Activated gamma-delta T cell (primary cell): ENCODE results near the gene OR7D2.
"Not testable (repeated sequence)": the region's sequence is repeated elsewhere in the genome, so short reads cannot be mapped to it uniquely, and the experiment has no call there.

ENCODE experiments used
- DNase-seq: peaks from one replicate; lab custom pipeline; 2025; lab: John Stamatoyannopoulos, UW
- total RNA-seq, 2 donors: gene quantifications; one replicate each; lab custom pipeline; 2026; lab: John Stamatoyannopoulos, UW

Gene OR7D2
- total RNA-seq: 0.04 to 2.9 reads per million in 2 donors

DNA sequence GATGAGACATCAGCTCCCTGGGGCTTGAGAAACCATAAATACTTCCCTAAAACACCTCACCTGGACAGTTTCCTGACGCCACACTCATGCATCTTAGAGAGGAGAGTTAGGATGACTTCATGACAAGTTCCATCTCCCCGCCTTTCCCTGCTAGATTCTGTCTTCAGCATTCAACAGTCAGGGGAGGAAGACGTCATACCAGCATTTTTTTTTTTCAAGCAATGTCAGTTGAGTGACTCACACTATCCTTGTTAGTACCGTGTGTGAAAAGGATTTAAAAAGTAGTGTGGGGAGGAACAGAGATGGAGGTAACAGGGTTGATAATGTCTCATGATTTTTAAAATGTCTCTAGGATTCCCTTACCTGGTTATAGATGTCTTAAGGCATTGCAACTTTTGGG is at the start of gene OR7D2:
Gene OR7D2, plus strand, starts transcription at position 79 of the 400 bp plus-strand sequence. CDS start 6,803 bp downstream, outside the sequence.
- no peak for DNase-seq

DNA sequence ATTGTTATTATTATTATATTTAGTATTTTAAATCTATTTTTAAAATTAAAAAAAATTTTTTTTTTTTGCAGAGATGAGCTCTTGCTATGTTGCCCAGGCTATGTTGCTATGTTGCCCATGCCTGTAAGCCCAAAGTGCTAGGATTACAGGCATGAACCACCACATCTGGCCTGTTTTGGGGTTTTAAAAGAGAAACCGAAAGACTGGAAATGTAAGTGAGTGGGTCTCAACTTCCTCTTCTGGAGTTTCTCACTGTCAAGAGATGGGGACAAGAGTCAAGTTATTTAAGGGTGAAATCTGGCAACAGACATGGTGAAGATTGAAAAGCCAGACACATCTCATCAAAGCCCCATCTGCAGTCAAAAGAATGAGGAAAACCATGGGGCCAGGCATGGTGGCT is 47.8 kb upstream of the OR7D2 start:
- DNase-seq: no peak

DNA sequence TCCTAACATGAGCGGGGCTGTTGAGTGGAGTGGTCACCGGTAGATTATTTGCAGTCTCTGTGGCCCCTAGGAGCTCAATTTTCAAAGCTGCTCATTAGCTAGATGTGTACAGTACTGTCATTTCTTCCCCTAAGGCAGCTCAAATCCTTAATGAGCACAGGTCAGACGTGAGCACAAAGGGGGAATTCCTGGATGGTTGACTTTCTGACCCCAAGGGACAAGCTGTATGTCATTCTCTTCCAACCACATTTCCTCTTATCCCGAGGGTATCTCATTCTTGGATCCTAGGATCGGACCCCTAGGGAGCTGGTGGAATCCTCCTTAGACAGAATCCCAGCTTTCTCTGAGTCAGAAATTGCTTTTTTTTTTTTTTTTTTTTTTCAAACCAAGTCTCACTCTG is 46.4 kb upstream of the OR7D2 start:
- DNase-seq: no peak

DNA sequence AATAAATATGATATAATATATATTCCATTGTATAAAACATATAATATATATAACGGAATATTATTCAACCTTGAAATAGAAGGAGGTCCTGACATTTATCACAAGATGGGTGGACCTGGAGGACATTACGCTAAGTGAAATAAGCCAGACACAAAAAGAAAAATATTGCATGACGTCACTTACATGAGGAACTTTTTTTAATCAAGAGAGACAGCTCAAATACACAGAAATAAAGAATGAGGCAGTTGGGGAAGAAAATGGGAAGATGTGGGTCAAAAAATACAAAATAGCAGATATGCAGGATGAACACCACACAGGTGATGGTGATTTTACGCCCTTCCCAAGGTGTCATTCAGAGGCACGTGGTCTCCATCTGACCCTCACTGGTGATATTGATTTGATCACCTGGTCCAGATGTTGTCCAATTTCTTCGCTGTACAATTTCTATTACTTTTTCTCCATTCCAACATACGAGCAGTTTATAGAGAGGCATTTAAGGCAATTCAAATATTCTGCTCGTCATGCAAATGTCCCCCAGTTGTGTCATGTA is 39.1 kb upstream of the OR7D2 start:
- no peak for DNase-seq

DNA sequence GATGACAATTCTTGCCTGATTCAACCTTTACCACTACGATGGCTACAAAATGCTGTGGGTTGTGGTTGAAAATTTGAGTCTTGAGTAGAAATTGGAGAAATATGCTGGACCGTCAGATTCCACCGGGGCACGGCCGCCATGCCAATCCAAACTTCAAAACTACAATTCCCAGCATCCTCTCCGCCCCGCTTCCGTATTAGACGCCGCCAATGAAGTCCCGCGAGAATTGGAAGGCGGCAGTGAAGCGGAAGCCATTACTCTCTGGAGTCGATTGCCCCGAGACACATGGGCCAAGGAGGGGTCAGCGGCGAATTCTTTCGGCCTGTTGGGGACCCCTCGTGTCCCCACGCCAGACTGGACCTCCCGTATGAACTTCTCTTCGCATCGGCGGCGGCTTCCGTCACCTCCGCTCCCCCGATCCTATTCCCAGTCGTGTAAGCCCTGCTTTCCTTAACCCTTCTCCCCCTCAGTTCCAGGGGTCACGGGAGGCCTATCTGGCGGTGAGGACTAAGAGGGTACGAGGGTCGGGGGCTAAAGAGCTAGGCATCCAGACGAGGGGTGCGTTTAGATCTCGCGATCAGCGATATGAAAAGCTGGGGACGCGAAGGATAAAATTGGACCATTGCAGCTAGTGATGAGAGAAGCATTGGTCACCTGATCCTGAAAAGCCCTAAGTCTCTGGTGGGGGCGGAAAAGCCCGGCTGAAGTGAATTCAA is 38.5 kb upstream of the OR7D2 start, which contains the start of gene ZNF317:
Gene ZNF317, plus strand, starts transcription at position 239 of the 716 bp plus-strand sequence. CDS start 15,620 bp downstream, outside the sequence.
- no peak for DNase-seq

DNA sequence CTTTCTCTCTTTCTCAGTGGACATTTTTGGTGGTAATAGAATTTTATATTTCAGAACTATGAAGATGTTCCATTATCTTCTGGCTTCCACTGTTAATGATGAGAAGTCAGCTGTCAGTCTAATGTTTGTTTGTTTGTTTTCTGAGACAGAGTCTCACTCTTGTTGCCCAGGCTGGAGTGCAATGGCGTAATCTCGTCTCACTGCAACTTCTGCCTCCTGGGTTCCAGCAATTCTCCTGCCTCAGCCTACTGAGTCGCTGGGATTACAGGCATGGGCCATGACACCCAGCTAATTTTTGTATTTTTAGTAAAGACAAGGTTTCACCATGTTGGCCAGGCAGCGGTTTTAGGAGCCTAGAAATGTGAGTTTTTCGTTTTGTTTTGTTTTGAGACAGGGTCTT is 33.9 kb upstream of the OR7D2 start:
- no peak for DNase-seq

DNA sequence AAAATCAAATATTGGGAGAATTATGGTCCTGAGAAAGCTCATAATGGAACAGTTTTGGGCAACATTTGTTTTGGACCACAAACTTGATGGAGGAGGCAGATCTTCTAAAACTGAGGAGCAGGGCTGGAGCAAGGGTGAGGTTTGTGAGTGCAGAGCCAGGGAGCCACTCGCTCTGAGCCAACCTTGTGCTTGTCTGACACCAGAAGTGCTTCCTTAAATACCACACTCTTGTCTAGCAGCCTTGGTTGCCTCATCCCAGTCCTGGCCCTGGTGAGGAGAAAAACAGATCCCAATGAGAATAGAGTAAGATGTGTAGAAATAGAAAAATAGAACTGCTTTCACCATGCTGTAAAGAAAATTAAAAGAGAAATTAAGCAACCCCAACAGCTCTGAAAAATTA is 31.9 kb upstream of the OR7D2 start:
- no peak for DNase-seq

DNA sequence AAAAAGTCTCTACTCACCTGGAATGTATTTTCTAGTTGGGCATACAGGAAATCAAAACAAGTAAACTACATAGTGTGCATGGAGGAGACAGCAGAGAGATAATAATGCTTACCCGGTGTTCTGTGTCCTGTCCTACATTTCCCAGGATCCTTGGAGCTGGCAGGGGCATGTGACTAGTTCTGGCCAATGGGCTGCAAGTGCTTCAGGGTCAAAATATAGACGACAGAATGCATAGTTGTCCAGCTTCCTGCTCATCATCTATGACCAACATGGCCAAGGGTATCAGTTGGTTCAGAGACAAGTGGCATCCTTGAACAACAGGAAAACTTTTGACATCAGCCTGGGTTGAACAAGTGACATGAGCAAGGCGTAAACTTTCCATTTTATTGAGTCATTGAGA is 30.1 kb upstream of the OR7D2 start:
- DNase-seq: no peak

DNA sequence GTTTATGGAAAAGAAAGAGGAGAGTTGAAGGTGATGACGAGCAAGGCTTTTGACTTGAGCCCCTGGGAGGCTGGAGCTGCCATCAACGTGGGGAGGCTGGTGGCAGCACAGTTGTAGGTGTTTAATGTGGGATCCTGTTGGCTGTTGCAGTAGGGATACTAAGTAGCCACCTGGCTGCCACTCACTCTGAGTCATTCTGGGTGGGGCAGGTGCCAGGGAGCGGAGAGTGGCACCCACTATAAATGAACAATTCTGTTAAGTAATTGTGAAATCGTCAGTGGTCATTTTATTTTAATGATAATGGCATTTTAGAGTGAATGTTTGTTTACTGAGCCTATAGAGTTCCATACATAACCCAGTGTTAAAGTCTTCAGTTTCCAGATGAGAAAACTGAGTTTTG is 28.8 kb upstream of the OR7D2 start:
- DNase-seq: no peak

DNA sequence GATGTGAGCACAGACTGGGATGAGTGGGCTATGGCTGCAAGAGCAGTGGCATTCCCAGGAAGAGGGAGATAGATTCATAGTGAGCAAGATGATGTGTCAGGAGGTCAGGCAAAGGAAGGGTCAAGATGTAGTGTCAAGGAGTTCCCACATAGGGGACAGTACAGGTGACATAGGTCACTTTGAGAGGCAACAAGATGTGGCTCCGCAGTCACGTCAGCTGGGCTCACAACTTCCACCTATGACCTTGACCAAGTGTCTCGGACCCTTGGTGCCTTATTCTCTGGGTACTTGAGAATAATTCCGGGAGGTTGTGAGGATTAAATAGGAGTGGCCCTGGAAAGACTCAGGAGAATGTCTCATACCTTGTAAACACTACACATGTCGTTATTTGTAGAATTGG is 28.1 kb upstream of the OR7D2 start:
- DNase-seq: no peak

DNA sequence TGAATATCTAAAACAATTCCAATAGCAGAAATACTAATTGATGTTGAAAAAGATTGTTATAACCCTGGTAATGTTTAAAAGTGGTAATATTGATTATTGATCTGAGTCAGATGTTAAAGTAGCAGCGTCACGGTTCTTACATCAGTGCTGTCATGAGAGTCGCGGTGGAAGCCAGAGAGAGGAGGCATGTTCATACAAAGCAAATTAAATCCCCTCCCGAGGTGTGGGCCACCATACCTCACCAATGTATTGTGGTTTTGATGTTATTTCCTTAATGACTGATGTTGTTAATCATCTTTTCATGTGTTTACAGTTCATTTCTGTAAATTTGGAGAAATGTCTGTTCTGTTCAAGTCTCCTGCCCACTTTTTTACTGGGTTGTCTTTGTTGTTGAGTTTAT is 27.4 kb upstream of the OR7D2 start:
- DNase-seq: no peak

DNA sequence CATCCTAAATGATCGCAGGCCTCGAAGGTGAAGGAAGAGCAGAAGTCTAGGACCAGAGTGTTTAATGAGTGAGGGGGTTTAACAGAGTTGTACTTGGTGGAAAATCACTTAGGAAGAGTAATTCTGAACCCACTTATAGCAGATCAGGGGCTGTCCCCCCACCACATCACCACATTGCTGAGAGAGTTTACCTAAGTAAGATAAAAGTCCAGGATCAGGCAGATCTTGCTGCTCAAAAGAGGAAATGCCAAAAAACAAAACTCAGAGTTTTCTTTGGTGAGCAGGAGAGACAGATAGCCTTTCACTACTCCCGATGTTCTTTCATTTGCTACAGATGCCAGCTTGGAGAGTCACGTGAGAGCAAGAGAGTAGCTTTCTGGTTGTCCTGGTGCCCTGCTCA is 23.2 kb upstream of the OR7D2 start:
- no peak for DNase-seq

DNA sequence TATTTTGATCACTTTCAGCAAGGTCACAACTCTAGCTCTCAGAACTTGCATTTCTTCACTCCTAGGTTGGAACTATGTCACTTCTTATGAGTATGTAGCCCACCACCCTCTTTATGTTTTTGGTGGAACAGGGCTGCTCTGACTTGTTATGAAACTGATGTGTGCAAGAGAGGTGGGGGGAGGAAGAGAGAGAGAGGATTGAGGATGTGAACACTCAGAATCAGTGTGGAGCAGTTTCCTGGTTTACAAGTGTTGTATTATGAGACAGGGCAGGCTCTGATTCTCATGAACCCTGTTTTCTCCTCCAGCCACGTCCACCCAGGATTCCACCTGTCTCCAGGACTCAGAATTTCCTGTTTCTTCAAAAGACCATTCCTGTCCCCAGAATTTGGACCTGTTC is 22.5 kb upstream of the OR7D2 start:
- no peak for DNase-seq

DNA sequence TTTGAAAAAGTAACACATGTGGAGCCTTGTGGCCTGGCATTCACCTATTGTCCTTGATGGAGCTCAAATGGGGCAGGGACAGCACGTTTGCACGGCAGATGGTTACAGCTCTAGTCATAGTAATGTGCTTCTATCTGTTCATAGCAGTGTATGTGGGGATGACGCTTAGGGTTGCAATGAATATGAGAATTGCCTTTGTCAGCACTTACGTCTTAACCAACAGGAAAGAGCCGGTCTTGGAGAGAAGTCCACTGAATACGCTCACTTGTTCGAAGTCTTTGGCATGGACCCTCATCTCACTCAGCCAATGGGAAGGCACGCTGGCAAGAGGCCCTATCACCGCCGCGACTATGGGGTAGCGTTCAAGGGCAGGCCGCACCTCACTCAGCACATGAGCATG is 18.9 kb upstream of the OR7D2 start:
- DNase-seq: no peak

DNA sequence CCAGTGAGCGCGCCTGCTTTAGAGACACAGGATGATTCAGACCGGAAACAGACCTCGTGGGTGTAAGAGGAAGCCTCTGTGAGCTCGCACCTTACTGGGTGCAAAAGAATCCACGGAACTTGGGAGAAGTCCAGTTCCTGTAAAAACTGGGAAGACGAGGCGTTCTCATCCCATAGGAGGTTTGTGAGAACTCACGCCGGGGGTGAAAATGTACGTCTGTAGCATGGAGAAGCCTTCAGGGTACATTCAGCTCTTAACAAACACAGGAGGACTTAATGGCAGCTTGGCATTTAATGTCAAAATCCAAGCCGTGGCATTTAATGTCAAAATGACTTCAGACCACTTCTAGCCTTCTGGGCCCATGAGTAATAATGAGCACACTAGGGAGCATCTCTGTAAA is 17.4 kb upstream of the OR7D2 start:
- no peak for DNase-seq

DNA sequence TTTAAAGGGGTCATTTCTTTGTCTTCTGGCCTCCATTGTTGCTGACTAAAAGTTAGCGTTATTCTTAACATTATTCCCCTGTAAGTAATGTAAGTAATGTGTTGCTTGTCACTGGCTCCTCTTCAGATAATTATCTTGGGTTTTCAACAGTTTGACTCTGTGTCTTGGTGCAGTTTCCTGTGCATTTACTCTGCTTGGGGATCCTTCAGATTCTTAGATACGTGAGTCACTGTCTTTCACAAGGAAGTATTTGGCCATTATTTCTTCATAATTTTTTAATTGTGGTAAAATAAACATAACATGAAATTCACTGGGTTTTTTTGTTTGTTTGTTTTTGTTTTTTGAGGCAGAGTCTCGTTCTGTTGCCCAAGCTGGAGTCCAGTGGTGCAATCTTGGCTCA is 13.5 kb upstream of the OR7D2 start:
- DNase-seq: no peak

DNA sequence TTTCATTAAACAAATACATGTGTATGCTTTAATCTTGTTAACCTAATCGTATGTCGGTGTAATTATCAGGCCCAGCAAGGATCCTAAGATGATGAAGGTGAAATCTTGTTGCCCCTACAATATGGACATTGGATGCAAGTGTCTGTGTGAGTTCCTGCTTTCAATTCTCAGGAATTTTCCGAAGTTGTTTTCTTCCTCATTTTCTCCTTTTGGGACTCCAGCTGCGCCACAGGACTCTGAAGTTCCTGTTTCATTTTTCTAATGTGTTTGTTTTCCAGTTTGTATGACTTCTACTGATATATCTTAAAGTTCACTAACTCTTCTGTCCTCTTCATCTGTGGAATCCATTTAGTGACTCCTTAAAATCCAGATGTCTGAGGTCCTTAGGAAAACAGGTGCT is 11.9 kb upstream of the OR7D2 start:
- no peak for DNase-seq

DNA sequence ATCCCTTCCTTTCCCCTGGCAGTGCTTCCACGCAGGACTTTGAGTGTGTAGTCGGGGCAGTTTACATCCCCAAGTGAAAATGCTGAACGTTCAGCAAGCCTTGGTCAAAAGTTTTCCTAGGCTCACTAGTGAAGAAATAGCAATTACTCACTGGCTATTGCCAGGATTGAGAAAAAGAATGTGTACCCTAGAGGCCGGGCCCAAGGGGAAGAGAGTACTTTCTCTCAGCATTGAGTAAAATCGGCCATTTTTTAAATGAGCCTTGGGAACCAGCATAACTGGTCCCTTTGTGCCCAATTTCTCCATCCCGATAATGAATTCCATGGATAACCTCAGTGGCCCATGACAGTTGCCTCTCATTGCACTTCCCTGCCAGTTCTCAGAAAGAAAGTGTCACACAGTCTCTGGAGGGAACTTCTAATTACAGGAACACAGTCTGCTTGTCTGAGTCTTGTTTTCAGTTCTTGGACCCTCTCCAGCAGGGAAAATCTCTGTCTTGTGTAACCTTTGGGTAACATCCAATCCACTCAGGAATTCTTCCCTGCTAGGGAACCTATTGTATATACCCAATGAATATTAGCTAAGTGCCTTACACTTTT is 7.3 kb upstream of the OR7D2 start:
- DNase-seq: no peak

DNA sequence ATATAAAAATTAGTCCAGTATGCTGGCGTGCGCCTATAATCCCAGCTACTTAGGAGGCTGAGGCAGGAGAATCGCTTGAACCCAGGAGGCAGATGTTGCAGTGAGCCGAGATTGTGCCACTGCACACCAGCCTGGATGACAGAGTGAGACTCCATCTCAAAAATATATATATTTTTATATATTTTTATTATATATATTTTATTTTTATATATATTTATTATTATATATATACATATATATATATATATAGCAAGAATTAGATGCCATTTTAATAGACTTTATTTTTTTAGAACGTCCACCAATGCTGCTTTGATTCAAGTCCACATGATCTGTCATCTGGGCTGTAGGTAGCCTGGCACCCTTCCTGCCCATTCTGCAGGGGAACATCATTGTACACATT is 3.5 kb upstream of the OR7D2 start:
- no peak for DNase-seq

DNA sequence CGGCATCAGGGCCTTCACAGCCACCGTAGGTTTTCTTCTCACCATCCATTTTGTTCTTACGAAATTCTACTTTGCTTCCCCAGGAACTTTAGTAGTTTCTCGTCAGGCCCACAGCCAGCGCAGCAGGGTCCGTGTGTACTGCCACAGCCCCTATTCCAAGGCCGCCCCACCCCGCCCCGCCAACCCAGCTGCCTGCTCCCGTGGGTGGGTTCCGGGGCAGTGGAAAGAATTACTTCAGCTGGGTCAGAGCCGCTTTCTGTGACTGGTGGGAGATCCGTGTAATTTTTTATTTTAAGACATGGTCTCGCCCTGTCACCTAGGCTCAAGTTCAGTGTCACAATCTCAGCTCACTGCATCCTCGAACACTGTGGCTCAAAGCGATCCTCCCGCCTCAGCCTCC is 4.2 kb downstream of the OR7D2 start:
- no peak for DNase-seq

DNA sequence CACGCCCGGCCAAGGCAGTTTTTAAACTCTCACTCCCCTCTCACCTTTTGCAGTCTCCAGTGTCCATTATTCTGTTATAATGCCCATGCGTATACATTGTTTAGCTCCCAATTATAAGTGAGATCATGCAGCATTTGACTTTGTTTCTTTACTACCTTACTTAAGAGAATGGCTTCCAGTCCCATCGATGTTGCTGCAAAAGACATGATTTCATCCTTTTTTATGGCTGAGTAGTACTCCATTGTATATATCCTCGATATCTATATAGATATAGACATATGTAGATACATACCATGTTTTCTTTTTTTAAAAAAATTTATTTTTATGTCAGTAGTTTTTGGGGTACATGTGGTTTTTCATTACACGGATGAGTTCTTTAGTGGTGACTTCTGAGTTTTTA is 8.4 kb downstream of the OR7D2 start:
- DNase-seq: no peak

DNA sequence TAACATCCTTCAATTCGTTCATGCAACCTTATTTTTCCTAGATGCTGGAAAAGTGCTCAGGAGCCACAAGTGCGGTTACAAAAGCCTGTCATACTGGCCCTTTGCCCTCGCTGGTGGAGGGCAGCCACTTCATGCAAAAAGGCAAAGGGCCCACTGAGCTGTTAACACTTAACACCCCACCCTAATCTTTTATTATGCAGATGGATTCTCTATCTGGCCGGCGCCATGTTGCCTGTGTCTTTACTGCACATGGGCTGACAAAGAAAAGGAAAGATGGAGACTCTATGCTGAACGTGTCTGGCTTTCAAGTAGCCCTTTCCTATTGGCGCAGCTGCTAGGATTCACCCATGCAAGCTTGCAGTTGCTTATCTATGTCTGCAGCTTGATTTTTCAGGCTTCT is 10.8 kb downstream of the OR7D2 start:
- DNase-seq: no peak

DNA sequence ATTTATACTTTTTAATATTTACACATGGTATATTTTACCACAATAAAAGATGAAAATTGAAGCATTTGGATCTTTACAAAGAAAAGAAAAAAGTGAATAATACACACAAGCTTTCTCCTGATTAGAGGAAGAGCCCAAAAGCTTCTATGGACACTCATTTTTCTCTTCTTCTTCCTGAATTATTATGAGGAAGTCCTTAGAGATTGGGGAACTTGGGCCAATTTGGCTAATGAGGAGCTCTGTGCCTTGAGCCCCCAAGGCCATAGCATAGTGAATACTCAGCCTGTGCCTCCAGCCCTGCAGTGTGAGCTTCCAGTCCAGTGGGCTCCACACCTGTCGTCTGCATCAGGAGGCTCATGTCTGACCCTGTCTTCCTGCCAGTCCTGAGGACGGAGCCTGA is 19.3 kb downstream of the OR7D2 start:
- not testable (repeated sequence) for DNase-seq
